ENCODE results near the gene ZNF778. TPM values are rescaled to one million over a fixed set of nuclear protein-coding genes. Genes with fewer than 3 reads are reported as not detected.
"Not testable (repeated sequence)": the region's sequence is repeated elsewhere in the genome, so short reads cannot be mapped to it uniquely, and the experiment has no call there.

The ZNF778 gene
- total RNA-seq, 1 donor from 2014 or later, result 9.7 TPM

DNA sequence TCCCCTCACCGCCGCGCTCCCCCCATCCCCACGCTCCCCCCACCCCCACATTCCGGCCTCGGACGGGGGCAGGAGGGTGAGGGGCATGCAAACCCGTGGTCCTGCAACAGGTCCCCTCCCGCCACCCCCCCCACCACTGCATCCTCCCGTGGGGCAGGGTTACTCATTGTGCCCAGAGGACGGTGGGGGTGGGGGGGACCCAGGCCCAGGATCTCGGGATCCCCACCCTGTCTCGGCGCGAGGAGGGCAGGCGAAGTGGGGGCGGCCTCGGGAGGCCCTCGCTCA lies 25.7 kb upstream of the ZNF778 start:
- no peak for DNase-seq (ENCODE audit: low spot score)
- intact Hi-C loops (cut with DNase I), result no loop called here

GRCh38 chr16:89192186-89192955 lies 25.1 kb upstream of the ZNF778 start:
- intact Hi-C loops (cut with DNase I), result not testable (repeated sequence)
- DNase-seq (ENCODE audit: low spot score), result peak; percentile 89

GRCh38 chr16:89192956-89193575 lies 24.4 kb upstream of the ZNF778 start:
- DNase-seq (ENCODE audit: low spot score), result peak; percentile 84

DNA sequence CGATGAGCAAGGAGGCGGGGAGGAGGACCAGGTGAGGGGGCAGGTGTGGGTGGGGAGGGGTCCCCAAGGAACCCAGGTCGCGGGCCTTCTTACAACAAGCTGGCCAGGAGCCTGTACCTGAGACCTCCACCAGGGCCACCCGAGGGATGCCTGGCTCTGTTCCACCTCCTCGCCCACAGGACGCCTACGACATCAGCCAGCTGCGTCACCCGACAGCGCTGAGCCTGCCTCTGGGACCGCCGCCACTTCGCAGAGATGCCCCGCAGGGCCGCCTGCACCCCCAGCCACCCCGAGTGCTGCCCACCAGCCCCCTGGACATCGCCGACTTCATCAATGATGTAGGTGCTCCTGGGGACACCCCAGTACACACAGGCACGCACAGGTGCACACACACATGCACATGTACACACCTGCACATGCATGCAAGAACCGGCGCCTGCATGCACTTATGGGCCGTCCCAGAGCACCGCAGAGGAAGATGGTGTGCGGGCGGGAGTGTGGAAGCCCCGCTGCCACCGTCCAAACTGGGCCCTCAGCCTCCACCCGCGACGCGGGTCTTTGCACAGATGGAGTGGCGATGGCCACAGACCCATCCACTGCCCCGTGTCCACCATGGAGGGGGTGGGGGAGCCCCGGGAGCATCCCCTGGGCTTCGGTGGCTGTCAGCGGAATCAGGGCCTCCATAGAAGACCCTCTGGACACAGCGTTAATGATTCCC lies 23.8 kb upstream of the ZNF778 start:
- intact Hi-C loops (cut with DNase I), result no loop called here
- DNase-seq (ENCODE audit: low spot score), result no peak

More at GRCh38 chr16:89192956-89193575, 24.4 kb upstream of the ZNF778 start:
- intact Hi-C loops (cut with DNase I), result no loop called here

GRCh38 chr16:89194340-89195311 lies 22.9 kb upstream of the ZNF778 start:
- intact Hi-C loops (cut with DNase I), result no loop called here

GRCh38 chr16:89195521-89196171 lies 21.9 kb upstream of the ZNF778 start:
- no peak for DNase-seq (ENCODE audit: low spot score)
- intact Hi-C loops (cut with DNase I), result no loop called here

More at GRCh38 chr16:89194340-89195311, 22.9 kb upstream of the ZNF778 start:
- DNase-seq (ENCODE audit: low spot score), result no peak

DNA sequence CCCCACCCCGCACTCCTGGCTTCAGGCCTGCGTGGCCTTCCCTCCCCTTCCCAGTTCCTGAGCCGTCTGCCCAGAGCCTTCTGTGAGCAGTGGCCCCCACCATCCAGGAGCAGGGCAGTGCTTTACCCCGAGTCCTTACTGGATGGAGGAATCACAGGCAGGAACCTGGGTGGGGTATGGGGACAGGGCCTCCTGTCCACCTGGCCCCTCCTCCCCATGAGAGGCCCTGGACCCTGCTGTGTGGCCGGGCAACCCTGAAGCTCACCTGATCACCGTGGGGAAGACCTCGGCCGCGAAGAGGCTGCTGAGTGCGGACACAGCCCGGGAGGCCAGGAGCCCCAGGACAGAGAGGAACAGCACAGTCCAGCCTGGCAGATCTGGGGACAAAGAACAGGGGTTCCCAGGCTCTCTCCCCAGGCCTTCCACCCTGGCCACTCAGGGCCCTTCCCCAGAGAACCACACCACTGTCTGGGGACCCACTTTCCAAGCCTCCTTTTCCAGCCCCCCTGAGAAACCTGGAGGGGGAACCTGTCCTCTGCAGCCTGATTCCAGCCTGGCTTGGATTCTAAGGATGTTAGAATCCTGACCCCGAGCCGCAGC lies 20.4 kb upstream of the ZNF778 start:
- intact Hi-C loops (cut with DNase I), result no loop called here
- no peak for DNase-seq (ENCODE audit: low spot score)

DNA sequence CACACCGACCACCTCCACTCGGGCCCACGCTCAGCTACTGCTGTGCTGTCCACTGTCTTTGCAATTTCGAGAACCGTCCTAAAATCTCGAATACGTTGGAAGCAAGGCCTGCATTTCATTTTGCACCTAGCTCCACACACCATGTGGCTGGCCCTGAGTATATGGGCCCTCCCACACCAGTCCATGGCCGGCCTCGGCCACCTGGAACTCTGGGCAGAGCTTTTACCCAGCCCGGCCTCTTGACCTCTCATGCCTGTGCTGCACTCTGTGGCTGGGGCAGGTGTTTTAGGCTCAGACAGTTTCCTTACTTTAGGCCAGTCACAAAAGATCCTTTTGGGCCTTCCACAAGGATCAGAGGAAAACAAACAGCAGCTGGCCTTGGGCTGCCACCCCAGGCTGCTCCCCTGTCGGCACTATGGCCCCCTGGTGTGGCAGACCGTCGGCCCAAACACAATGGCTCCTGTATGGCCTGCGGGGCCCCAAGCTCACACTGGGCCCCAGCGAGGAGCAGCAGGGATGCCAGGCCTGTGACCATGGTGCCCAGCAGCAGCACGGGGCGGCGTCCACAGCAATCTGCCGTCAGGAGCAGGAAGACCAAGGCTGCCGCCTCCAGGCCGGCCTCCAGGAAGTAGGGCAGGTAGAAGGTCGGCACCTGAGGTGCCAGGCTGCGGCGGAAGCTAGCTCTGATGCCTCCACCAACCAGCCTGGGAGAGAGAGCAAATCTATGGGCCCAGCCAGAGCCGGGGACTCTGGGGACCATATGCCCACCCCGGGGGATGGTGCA lies 19.7 kb upstream of the ZNF778 start:
- DNase-seq (ENCODE audit: low spot score), result no peak
- intact Hi-C loops (cut with DNase I), result no loop called here

GRCh38 chr16:89198417-89199240 lies 18.9 kb upstream of the ZNF778 start:
- intact Hi-C loops (cut with DNase I), result no loop called here
- DNase-seq (ENCODE audit: low spot score), result no peak

DNA sequence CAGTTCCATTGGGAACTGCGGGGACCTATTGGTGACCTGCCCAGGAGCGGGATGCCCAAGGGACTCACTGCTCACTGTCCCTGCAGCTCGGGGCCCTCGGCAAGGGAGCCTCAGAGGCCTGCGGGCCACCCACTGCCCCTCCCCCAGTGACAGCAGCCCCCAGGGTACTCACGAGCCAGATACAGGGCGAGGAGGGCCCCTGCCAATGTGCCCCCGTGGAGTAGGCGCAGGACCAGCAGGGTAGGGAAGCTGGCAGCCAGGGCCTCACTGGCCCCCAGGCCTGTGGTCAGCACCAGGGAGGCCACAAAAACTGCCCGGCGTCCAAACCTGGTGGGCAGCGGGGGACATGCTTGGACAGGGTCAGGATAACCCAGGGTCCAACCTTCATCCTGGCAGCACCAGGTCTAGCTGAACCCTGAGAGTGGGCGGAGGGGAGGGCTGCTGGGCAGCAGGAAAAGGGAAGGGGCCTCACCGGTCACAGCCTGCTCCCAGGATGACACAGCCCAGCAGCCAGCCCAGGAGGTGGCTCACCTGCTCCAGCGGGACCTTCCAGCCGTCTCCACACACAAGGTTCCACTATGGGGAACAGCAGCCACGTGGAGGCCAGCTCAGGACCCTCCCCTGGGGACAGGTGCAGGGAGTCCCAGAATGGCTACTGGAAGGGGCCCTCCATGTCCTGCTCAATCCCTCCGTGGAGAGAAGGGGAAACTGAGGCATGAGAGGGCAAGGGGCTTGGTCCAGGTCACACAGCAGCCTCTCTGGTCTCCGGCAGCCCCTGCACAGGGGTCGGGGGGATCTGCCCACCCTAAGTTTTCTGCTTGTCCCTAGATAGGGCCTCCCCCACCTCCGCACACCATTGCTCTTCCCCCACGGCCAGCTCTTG lies 18.0 kb upstream of the ZNF778 start:
- no peak for DNase-seq (ENCODE audit: low spot score)
- intact Hi-C loops (cut with DNase I), result no loop called here

DNA sequence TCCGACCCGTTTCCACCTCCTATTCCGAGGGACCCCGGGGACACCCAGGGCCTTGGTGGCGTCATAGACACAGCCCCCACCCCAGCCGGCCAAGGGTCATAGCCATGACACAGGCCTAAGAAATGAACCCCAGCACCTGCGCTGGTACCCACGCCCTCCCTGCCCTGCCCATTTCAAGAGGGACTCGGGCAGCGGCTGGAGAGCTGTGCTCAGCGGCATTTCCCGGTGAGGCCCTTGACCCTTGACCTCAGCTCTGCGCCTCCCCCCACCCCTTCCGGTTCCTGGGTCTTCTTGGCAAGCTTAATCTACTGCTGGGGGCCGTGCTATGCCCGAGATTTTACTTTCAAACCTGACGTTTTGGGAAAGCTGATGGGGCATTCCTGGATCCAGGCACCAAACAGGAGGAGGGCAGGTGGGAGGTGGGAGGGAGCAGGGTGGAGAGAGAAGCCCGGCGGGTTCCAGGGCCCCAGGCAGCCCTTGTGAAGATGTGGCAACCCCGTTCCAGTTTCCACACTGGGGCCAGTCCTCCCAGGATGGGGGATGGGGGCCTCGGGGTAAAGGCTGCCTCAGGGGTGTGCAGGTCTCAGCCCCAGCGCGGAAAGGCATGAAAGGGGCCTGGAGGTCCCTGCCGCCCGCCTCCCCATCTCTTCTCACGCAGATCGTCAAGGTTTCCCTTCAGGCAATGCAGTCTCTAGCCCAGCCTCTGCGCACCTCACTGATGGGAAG lies 17.2 kb upstream of the ZNF778 start, which contains the start of gene SLC22A31:
SLC22A31 (minus strand) TSS at position 414 of the 726 bp plus-strand sequence; CDS start at position 378, 36 bp downstream.
- intact Hi-C loops (cut with DNase I), result no loop called here
- no peak for DNase-seq (ENCODE audit: low spot score)

- intact Hi-C loops (cut with DNase I), result no loop called here
- no peak for DNase-seq (ENCODE audit: low spot score)
Observed at GRCh38 chr16:89200850-89201411, 16.6 kb upstream of the ZNF778 start.

- peak; percentile 86 for DNase-seq (ENCODE audit: low spot score)
Observed at GRCh38 chr16:89201439-89202377, 15.8 kb upstream of the ZNF778 start.

More at GRCh38 chr16:89201439-89202377, 15.8 kb upstream of the ZNF778 start:
- intact Hi-C loops (cut with DNase I), result no loop called here

Measured in cardiac septum (tissue), 1 donor.